GM12878 (cell line): ENCODE data around the gene PPP1R2. TPM values are rescaled to one million over a fixed set of nuclear protein-coding genes. Genes with fewer than 3 reads are reported as not detected.

ENCODE experiments used
- ATAC-seq: fragments of 200-7000 bp; cut with Tn5 transposase; 3 replicates; pipeline ENCODE4 v1.9.1; 2020; ENCODE audit warnings: mild to moderate bottlenecking, moderate library complexity
- BruUV-seq: library from RNA; stranded (reverse); fragments of 400-500 nt; replicated peaks from 2 replicates; lab custom pipeline; 2021; lab: Mats Ljungman, UMichigan
- CTCF ChIA-PET: fragments of 300-600 bp; sonication (Branson Sonifier 250); formaldehyde crosslinking; extraction: SDS; loops from one replicate; lab custom pipeline; 2021; ENCODE audit warnings: inconsistent platforms; lab: Yijun Ruan, JAX
- POLR2A ChIA-PET: fragments of 350-600 bp; formaldehyde crosslinking; extraction: SDS; loops from one replicate; lab custom pipeline; 2021; ENCODE audit warnings: inconsistent platforms; lab: Charles Lee
- RAD21 ChIA-PET: fragments of 300-600 bp; sonication (Branson Sonifier 250); formaldehyde crosslinking; loops from one replicate; lab custom pipeline; 2023; ENCODE audit warnings: antibody characterized with exemption; ENCODE audit not compliant: unreplicated experiment; lab: Charles Lee
- SMC1A ChIA-PET: fragments of 300-600 bp; sonication (Branson Sonifier 250); formaldehyde crosslinking; loops from one replicate; lab custom pipeline; 2023; ENCODE audit not compliant: unreplicated experiment, uncharacterized antibody; lab: Charles Lee
- DNase-seq: peaks from one replicate; pipeline ENCODE4 v3.0.0-alpha.2; 2011; ENCODE audit warnings: low read depth, low spot score
- FAIRE-seq: peaks from 3 replicates; lab custom pipeline; 2011; peaks lifted over from hg19 to GRCh38; lab: Jason Lieb, UNC
- H2AFZ ChIP-seq: 2 replicates; pipeline ENCODE4 v1.6.0; 2011; ENCODE audit warnings: low read depth, low read length, control low read depth; ENCODE audit not compliant: control insufficient read depth
- H3K27ac ChIP-seq: 2 replicates; pipeline ENCODE4 v1.5.1; 2011; ENCODE audit warnings: control low read depth; ENCODE audit not compliant: control insufficient read depth, insufficient read depth
- H3K27me3 ChIP-seq, 2 experiments: replicated peaks in 1 of 2; 2 replicates each; pipeline versions ENCODE4 v1.6.0 to v1.6.1; 2011; ENCODE audit warnings: low read length in 1 of 2; ENCODE audit not compliant: control insufficient read depth in 2 of 2, insufficient read depth in 2 of 2
- H3K36me3 ChIP-seq, 2 experiments: 2 replicates each; pipeline ENCODE4 v1.5.1; 2011; ENCODE audit warnings: low read length in 1 of 2; ENCODE audit not compliant: control insufficient read depth in 2 of 2, insufficient read depth in 2 of 2
- H3K4me1 ChIP-seq: 2 replicates; pipeline ENCODE4 v1.6.1; 2011; ENCODE audit warnings: mild to moderate bottlenecking, low read length, moderate library complexity, mixed read lengths; ENCODE audit not compliant: control insufficient read depth, insufficient read depth
- H3K4me2 ChIP-seq: 2 replicates; pipeline ENCODE4 v1.6.0; 2011; ENCODE audit warnings: control low read depth; ENCODE audit not compliant: control insufficient read depth, insufficient read depth
- H3K4me3 ChIP-seq: fragments of 200-600 bp; sonication (generic); 2 replicates; pipeline ENCODE4 v1.5.1; 2016
- H3K79me2 ChIP-seq: 2 replicates; pipeline ENCODE4 v1.6.0; 2011; ENCODE audit warnings: low read length; ENCODE audit not compliant: control insufficient read depth, insufficient read depth
- H3K9ac ChIP-seq: 2 replicates; pipeline ENCODE4 v1.8.0; 2011; ENCODE audit warnings: low read length, control low read depth, mixed read lengths; ENCODE audit not compliant: control insufficient read depth, insufficient read depth
- H3K9me3 ChIP-seq: replicated peaks from 3 replicates; pipeline ENCODE4 v1.5.1; 2011; ENCODE audit warnings: mild to moderate bottlenecking, low read length; ENCODE audit not compliant: control insufficient read depth, insufficient read depth
- H4K20me1 ChIP-seq: 2 replicates; pipeline ENCODE4 v1.6.0; 2011; ENCODE audit not compliant: control insufficient read depth, insufficient read depth
- CBFB ChIP-seq: IDR thresholded peaks from 2 replicates; pipeline ENCODE4 v1.6.1; 2016; ENCODE audit warnings: antibody characterized with exemption, low read depth
- HDAC2 ChIP-seq: fragments of 200-600 bp; sonication (generic); IDR thresholded peaks from 2 replicates; pipeline ENCODE4 v1.6.1; 2017
- HDAC6 ChIP-seq: fragments of 200-600 bp; sonication (generic); IDR thresholded peaks from one replicate; pipeline ENCODE4 v1.8.0; 2017; ENCODE audit warnings: antibody characterized with exemption; ENCODE audit not compliant: unreplicated experiment
- KAT2A ChIP-seq: conservative IDR thresholded peaks from 2 replicates; pipeline ENCODE4 v1.6.1; 2011; ENCODE audit warnings: low read depth, low read length; ENCODE audit not compliant: control insufficient read depth
- KLF5 ChIP-seq: fragments of 450-650 bp; IDR thresholded peaks from 2 replicates; pipeline ENCODE4 v1.6.1; 2014; ENCODE audit warnings: mild to moderate bottlenecking; ENCODE audit not compliant: partially characterized antibody
- NR2C1 ChIP-seq: fragments of 450-650 bp; IDR thresholded peaks from 2 replicates; pipeline ENCODE4 v1.6.1; 2017; ENCODE audit warnings: antibody characterized with exemption, mild to moderate bottlenecking, moderate library complexity
- RAD51 ChIP-seq: fragments of 450-650 bp; IDR thresholded peaks from 2 replicates; pipeline ENCODE4 v1.6.1; 2016; ENCODE audit warnings: moderate library complexity, mild to moderate bottlenecking, inconsistent platforms
- RUNX3 ChIP-seq: IDR thresholded peaks from 2 replicates; pipeline ENCODE4 v1.6.1; 2012; ENCODE audit warnings: low read length, inconsistent platforms
- SMAD1 ChIP-seq: fragments of 450-650 bp; IDR thresholded peaks from 2 replicates; pipeline ENCODE4 v1.6.1; 2018; ENCODE audit warnings: mild to moderate bottlenecking, low read depth; ENCODE audit not compliant: partially characterized antibody
- SP1 ChIP-seq: IDR thresholded peaks from one replicate; pipeline ENCODE4 v1.6.1; 2011; ENCODE audit warnings: low read depth, low read length
- SRF ChIP-seq, 2 experiments: IDR thresholded peaks; 2 replicates each; pipeline ENCODE4 v1.6.1; 2011; ENCODE audit warnings: low read depth in 2 of 2, low read length in 2 of 2, mild to moderate bottlenecking in 1 of 2, moderate library complexity in 1 of 2
- SUZ12 ChIP-seq: fragments of 200-600 bp; sonication (generic); IDR thresholded peaks from one replicate; pipeline ENCODE4 v1.6.1; 2018; ENCODE audit warnings: antibody characterized with exemption, mild to moderate bottlenecking; ENCODE audit not compliant: unreplicated experiment
- TCF12 ChIP-seq: IDR thresholded peaks from 2 replicates; pipeline ENCODE4 v1.6.1; 2011; ENCODE audit warnings: low read depth, mild to moderate bottlenecking, low read length
- WGBS: methylation state at CpG from one replicate; pipeline ENCODE4 v1.1.6; 2016; ENCODE audit warnings: low lambda C conversion rate; ENCODE audit not compliant: insufficient replicate concordance, insufficient coverage; ENCODE audit errors: missing lambda C conversion rate; 5-methylcytosine and 5-hydroxymethylcytosine counted together
- in situ Hi-C: fragments of 300-500 bp; cut with MboI; formaldehyde crosslinking; loops from 9 replicates; pipeline ENCODE4 v1.14.3; 2018; ENCODE audit warnings: mixed read lengths
- intact Hi-C: fragments of 100-400 bp; cut with micrococcal nuclease; formaldehyde crosslinking; loops from one replicate; pipeline ENCODE4 v1.14.2; 2022; ENCODE audit not compliant: unreplicated experiment
- polyA plus RNA-seq, 11 experiments: library from polyadenylated mRNA; depleted of rRNA in 4 of 11; unstranded in 6 of 11; stranded (reverse) in 5 of 11; fragments of >200 nt; fragmentation: Nextera tagmentation in 4 of 11; fragmentation: Illumina TruSeq in 1 of 11; extraction: Ambion mirVana in 4 of 11; extraction: Trizol in 1 of 11; gene quantifications; 1 replicate in 1 of 11; 2 replicates in 10 of 11; pipeline versions ENCODE4 v1.2.1 to v1.2.3, GENCODE V29; 2011 to 2016; ENCODE audit warnings: inconsistent platforms in 2 of 11, missing spikeins in 2 of 11, low read depth in 1 of 11
- total RNA-seq, 4 experiments: library from RNA; depleted of rRNA in 3 of 4; stranded (reverse); fragments of >200 nt in 3 of 4; fragmentation: Illumina TruSeq in 1 of 4; extraction: Trizol in 1 of 4; gene quantifications; 2 replicates each; pipeline versions ENCODE4 v1.2.1 to v1.2.3, GENCODE V29; 2013 to 2021
- TF ChIP-seq, protein P1 (sequence below): fragments of 450-650 bp; formaldehyde crosslinking; IDR thresholded peaks from 2 replicates; pipeline ENCODE4 v1.4.0; 2020; ENCODE audit warnings: mild to moderate bottlenecking, moderate library complexity
- TF ChIP-seq, protein P2 (sequence below): fragments of 450-650 bp; IDR thresholded peaks from 2 replicates; pipeline ENCODE4 v1.6.1; 2017; ENCODE audit warnings: mild to moderate bottlenecking, moderate library complexity
- TF ChIP-seq, protein P3 (sequence below): IDR thresholded peaks from 2 replicates; pipeline ENCODE4 v1.6.1; 2011; ENCODE audit warnings: low read depth, mild to moderate bottlenecking, low read length, moderate library complexity, borderline replicate concordance; ENCODE audit errors: extremely low read depth

PPP1R2 gene
- total and polyA plus RNA-seq, 10 of the 15 experiments (the other 5 are each of a cell fraction or from before 2014, with no cell fraction given) = 10.5 to 116 (median 46.9) TPM

DNA sequence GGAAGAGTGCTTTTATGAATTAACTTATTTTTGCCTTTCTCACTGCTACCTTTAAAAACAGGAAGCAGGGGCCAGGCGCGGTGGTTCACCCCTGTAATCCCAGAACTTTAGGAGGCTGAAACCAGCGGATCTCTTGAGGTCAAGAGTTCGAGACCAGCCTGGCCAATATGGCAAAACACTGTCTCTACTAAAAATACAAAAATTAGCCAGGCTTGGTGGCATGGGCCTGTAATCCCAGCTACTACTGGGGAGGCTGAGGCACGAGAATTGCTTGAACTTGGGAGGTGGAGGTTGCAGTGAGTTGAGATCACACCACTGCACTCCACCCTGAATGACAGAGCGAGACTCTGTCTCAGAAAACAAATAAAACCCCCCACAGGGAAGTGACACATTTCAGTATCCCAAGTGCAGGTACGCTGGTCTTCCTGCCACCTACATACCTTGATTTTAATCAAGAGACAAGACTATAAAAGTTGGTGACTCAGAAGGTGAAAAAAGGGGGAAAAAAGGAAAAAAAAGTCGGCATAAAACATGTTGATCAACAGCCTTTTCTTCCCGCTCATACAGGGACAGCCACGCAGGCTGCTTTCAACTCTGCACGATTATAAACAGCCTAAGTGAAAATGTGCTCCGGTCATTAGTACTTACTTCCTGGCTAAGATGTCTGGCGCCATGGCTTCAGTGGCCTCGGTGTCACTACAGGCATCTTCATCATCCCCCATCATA lies 18.8 kb downstream of the PPP1R2 start:
- Histone ChIP-seq H3K27ac (no peak overlapping the region), H3K4me2 (no peak overlapping the region), H3K9me3 (no peaks in the 10 kb centered on the region), H4K20me1 (no peaks in the 10 kb centered on the region), H2AFZ (no peak overlapping the region), H3K4me3 (no peak overlapping the region), H3K4me1 (no peaks in the 10 kb centered on the region), H3K9ac (no peak overlapping the region), H3K79me2 (peaks cover 2% of the 10 kb centered on the region; the same call in 1 of the 2 replicates), H3K36me3 (peaks cover 4 to 28% of the 10 kb centered on the region in 2 experiments), H3K27me3 (no peaks in the 10 kb centered on the region)
- ChIA-PET CTCF (interaction anchor here (0.7 to 10.1 kb wide), 5 partner anchors 13 to 254 kb away, joined by 3 to 179 read pairs (median 6); partner anchors contain the start of gene XXYLT1), POLR2A (interaction anchor here (0.5 kb wide), 1 partner anchor 13 kb away, joined by 3 read pairs; no protein-coding TSS in a partner anchor), RAD21 (interaction anchor here (0.8 to 5.5 kb wide), 3 partner anchors 18 to 254 kb away, joined by 3 to 84 read pairs (median 4); partner anchors contain the start of gene XXYLT1), SMC1A (interaction anchor here (0.7 to 5.8 kb wide), 6 partner anchors 9 to 254 kb away, joined by 4 to 66 read pairs (median 11); partner anchors contain the start of gene XXYLT1)
- FAIRE-seq (no peak), ATAC-seq (no peak), DNase-seq (no peak)
- BruUV-seq = no TSS peak
- 89% methylated on average over 14 of the region's 14 CpGs for WGBS
- in situ Hi-C loops (loop anchor here (10.0 kb wide), 1 partner anchor 250 kb away; the partner anchor contains the start of gene XXYLT1), intact Hi-C loops (loop anchor here (5.0 kb wide), 1 partner anchor 842 kb away; no protein-coding TSS in a partner anchor)
- TF ChIP-seq, protein P1, sequence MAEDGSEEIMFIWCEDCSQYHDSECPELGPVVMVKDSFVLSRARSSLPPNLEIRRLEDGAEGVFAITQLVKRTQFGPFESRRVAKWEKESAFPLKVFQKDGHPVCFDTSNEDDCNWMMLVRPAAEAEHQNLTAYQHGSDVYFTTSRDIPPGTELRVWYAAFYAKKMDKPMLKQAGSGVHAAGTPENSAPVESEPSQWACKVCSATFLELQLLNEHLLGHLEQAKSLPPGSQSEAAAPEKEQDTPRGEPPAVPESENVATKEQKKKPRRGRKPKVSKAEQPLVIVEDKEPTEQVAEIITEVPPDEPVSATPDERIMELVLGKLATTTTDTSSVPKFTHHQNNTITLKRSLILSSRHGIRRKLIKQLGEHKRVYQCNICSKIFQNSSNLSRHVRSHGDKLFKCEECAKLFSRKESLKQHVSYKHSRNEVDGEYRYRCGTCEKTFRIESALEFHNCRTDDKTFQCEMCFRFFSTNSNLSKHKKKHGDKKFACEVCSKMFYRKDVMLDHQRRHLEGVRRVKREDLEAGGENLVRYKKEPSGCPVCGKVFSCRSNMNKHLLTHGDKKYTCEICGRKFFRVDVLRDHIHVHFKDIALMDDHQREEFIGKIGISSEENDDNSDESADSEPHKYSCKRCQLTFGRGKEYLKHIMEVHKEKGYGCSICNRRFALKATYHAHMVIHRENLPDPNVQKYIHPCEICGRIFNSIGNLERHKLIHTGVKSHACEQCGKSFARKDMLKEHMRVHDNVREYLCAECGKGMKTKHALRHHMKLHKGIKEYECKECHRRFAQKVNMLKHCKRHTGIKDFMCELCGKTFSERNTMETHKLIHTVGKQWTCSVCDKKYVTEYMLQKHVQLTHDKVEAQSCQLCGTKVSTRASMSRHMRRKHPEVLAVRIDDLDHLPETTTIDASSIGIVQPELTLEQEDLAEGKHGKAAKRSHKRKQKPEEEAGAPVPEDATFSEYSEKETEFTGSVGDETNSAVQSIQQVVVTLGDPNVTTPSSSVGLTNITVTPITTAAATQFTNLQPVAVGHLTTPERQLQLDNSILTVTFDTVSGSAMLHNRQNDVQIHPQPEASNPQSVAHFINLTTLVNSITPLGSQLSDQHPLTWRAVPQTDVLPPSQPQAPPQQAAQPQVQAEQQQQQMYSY (CRISPR knock-in tag) = no peak
- TF ChIP-seq KLF5 = no peak
- TF ChIP-seq NR2C1 = no peak
- no peak for TF ChIP-seq SUZ12
- TF ChIP-seq SRF (IDR thresholded peaks at IDR 0.05; ENCODE audit: low read depth in 2 of 2, low read length in 2 of 2) = no peak
- TF ChIP-seq RAD51 = no peak
- no peak for TF ChIP-seq TCF12
- TF ChIP-seq HDAC2 = no peak
- no peak for TF ChIP-seq SMAD1
- no peak for TF ChIP-seq HDAC6
- no peak for TF ChIP-seq CBFB
- TF ChIP-seq RUNX3 = no peak
- TF ChIP-seq, protein P2, sequence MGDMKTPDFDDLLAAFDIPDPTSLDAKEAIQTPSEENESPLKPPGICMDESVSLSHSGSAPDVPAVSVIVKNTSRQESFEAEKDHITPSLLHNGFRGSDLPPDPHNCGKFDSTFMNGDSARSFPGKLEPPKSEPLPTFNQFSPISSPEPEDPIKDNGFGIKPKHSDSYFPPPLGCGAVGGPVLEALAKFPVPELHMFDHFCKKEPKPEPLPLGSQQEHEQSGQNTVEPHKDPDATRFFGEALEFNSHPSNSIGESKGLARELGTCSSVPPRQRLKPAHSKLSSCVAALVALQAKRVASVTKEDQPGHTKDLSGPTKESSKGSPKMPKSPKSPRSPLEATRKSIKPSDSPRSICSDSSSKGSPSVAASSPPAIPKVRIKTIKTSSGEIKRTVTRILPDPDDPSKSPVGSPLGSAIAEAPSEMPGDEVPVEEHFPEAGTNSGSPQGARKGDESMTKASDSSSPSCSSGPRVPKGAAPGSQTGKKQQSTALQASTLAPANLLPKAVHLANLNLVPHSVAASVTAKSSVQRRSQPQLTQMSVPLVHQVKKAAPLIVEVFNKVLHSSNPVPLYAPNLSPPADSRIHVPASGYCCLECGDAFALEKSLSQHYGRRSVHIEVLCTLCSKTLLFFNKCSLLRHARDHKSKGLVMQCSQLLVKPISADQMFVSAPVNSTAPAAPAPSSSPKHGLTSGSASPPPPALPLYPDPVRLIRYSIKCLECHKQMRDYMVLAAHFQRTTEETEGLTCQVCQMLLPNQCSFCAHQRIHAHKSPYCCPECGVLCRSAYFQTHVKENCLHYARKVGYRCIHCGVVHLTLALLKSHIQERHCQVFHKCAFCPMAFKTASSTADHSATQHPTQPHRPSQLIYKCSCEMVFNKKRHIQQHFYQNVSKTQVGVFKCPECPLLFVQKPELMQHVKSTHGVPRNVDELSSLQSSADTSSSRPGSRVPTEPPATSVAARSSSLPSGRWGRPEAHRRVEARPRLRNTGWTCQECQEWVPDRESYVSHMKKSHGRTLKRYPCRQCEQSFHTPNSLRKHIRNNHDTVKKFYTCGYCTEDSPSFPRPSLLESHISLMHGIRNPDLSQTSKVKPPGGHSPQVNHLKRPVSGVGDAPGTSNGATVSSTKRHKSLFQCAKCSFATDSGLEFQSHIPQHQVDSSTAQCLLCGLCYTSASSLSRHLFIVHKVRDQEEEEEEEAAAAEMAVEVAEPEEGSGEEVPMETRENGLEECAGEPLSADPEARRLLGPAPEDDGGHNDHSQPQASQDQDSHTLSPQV = no peak
- TF ChIP-seq KAT2A = no peak
- TF ChIP-seq, protein P3, sequence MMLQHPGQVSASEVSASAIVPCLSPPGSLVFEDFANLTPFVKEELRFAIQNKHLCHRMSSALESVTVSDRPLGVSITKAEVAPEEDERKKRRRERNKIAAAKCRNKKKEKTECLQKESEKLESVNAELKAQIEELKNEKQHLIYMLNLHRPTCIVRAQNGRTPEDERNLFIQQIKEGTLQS = no peak
- no peak for TF ChIP-seq SP1
